Activated naive CD4-positive, alpha-beta T cell treated with anti-CD3 and anti-CD28 coated beads, Interleukin-2, amount 50 U/mL, for 24 hours (primary cell): ENCODE results near the gene ZSCAN1.

Source experiments
- H3K27ac Mint-ChIP-seq: one replicate; pipeline ENCODE4 v1.8.0; 2021; ENCODE audit warnings: mild to moderate bottlenecking, mixed read lengths
- H3K27me3 Mint-ChIP-seq: one replicate; pipeline ENCODE4 v1.8.0; 2021; ENCODE audit warnings: mixed read lengths
- H3K36me3 Mint-ChIP-seq: one replicate; pipeline ENCODE4 v1.8.0; 2021; ENCODE audit warnings: mixed read lengths
- H3K4me1 Mint-ChIP-seq: one replicate; pipeline ENCODE4 v1.8.0; 2021; ENCODE audit warnings: mixed read lengths
- H3K4me3 Mint-ChIP-seq: one replicate; pipeline ENCODE4 v1.8.0; 2021; ENCODE audit warnings: mild to moderate bottlenecking, mixed read lengths
- H3K9me3 Mint-ChIP-seq: one replicate; pipeline ENCODE4 v1.8.0; 2021; ENCODE audit warnings: mixed read lengths

Gene ZSCAN1

GRCh38 chr19:58022283-58022660, 11.6 kb upstream of the ZSCAN1 start:
- no peaks in the 10 kb centered on the region for H3K27me3 Mint-ChIP-seq
- H3K36me3 Mint-ChIP-seq, result peaks cover 10% of the 10 kb centered on the region
- no peak overlapping the region for H3K4me3 Mint-ChIP-seq
- no peak overlapping the region for H3K27ac Mint-ChIP-seq
- H3K9me3 Mint-ChIP-seq, result peaks cover 10% of the 10 kb centered on the region
- H3K4me1 Mint-ChIP-seq, result no peaks in the 10 kb centered on the region

DNA sequence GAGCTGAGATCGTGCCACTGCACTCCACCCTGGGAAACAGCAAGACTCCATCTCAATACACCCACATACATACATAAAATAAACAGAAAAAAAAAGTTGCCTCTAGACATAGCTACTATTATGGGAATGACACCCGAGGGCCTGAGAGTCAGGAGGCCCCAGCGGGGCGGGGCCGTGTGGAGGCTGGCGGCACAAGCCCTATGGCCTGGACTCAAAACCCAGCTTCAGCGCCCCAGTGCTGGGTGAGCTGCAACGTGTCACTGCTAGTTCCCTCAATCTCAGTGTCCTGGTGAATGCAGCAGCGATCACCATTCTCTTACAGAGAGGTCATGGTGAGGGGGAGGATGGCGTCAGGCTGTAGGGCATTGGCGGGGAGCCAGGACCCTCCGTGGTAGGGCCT, 9.2 kb upstream of the ZSCAN1 start:
- Mint-ChIP-seq H3K36me3 (peaks cover 17% of the 10 kb centered on the region), H3K4me1 (no peaks in the 10 kb centered on the region), H3K9me3 (peaks cover 15% of the 10 kb centered on the region)

DNA sequence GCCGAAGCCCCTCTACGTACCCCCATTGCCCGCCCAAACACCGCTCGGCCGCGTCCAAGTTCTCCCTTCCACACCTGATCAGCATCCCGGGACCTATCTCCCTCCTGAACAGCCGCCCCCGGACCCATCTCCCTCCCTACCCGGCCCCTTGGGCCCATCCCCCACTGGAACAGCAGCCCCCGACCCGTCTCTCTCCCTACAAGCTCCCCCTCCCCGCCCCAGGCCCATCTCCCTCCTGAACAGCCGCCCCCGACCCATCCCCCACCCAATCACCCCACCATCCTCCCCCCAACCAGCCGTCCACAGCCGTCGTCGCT, 610 bp downstream of the ZSCAN1 start:
- Mint-ChIP-seq H3K27ac (no peak overlapping the region), H3K36me3 (peaks cover 20% of the 10 kb centered on the region), H3K4me3 (no peak overlapping the region), H3K9me3 (peaks cover 8% of the 10 kb centered on the region), H3K4me1 (no peaks in the 10 kb centered on the region), H3K27me3 (peaks cover 31% of the 10 kb centered on the region)

More for the DNA sequence above, 9.2 kb upstream of the ZSCAN1 start:
- H3K4me3 Mint-ChIP-seq, result no peak overlapping the region
- no peak overlapping the region for H3K27ac Mint-ChIP-seq
- H3K27me3 Mint-ChIP-seq, result peaks cover 3% of the 10 kb centered on the region

DNA sequence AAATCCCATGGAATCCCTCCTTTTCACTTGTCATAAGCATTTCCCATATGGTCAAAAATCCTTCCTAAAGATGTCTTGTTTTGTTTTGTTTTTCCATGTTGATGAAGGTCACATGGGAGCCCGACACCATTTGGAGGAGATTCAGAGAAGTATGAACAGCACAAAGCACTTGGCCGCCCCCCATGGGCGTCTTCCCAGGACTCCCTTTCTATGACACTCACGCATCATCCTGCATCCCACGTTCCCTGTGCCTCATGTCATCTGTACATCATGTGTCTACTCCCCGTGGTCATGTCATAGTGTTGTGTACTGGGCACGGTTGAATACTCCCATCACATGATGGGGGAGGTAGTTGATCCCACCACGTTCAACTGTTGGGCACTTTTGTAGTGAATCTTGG, 2.0 kb downstream of the ZSCAN1 start:
- Mint-ChIP-seq H3K27ac (no peak overlapping the region), H3K4me1 (no peaks in the 10 kb centered on the region), H3K4me3 (no peak overlapping the region), H3K36me3 (peaks cover 20% of the 10 kb centered on the region), H3K9me3 (peaks cover 8% of the 10 kb centered on the region), H3K27me3 (peaks cover 31% of the 10 kb centered on the region)

DNA sequence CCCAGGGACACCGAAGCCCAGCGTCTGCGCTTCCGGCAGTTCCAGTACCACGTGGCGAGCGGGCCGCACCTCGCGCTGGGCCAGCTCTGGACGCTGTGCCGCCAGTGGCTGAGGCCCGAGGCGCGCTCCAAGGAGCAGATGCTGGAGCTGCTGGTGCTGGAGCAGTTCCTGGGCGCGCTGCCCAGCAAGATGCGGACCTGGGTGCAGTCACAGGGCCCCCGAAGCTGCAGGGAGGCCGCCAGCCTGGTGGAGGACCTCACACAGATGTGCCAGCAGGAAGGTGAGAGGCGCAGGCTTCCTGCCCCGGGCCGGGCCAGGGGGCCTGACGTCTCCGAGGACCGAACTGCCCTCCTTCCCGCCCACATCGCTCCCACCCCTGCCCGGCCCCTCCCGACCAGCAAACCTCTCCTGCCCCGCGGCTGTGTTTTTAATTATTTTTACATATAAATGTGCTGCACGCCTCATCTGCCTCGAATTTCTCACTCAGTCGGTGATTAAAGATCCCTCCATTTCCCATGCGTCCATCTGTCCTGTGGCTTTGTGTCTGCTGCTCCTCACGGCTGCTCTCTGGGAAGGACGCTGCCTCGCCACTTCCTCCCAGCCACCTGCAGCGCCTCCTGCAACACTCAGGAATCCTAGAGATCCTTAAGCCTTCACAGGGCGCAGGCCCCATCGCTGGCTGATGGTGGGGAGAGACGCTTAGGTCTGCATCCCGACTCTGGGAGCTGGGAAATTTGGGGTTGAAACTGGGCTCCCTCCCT, 4.3 kb downstream of the ZSCAN1 start:
- H3K27me3 Mint-ChIP-seq, result peaks cover 26% of the 10 kb centered on the region
- peaks cover 22% of the 10 kb centered on the region for H3K36me3 Mint-ChIP-seq
- peaks cover 8% of the 10 kb centered on the region for H3K9me3 Mint-ChIP-seq

GRCh38 chr19:58038688-58039204, 4.9 kb downstream of the ZSCAN1 start:
- H3K4me1 Mint-ChIP-seq, result no peaks in the 10 kb centered on the region
- no peak overlapping the region for H3K4me3 Mint-ChIP-seq
- peaks cover 22% of the 10 kb centered on the region for H3K36me3 Mint-ChIP-seq
- peaks cover 25% of the 10 kb centered on the region for H3K27me3 Mint-ChIP-seq
- H3K27ac Mint-ChIP-seq, result no peak overlapping the region
- peaks cover 8% of the 10 kb centered on the region for H3K9me3 Mint-ChIP-seq

More for the DNA sequence above, 4.3 kb downstream of the ZSCAN1 start:
- H3K27ac Mint-ChIP-seq, result no peak overlapping the region
- H3K4me3 Mint-ChIP-seq, result no peak overlapping the region
- no peaks in the 10 kb centered on the region for H3K4me1 Mint-ChIP-seq

DNA sequence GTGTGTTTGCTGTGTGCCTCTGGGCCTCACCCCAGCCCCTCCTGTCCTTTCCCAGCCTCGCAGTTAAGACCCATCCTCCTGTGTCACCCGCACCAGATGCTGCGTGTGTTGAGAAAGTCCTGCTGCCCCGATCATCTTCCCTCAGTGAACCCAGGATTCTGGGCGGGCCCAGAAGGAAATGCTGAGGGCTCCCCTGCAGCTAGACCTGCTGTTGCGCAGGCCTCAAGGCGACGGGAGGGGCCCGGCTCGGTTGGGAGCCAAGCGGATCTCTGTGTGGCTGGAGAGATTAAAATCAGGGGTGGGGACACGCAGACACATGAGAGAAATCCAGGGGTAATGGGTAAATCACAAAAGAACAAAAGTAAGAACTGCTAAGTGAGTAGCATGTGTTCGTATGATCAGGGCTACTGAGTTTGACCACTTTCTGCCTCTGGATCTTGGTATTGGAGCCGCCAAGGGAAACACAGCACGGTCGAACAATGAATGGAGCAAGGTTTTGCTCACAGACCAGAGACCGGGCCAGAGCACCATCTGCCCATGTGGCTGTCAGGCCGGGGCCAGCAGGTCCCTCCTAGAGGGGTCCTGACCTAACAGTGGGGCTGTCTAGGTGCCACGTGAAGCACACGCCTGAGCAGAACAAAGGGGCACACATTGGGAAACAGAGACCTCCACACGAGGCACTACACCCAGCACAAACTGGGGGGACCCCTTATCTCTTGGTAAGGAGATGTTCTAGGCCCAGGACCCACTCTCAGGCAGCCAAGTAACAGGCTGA, 7.1 kb downstream of the ZSCAN1 start:
- Mint-ChIP-seq H3K9me3 (peaks cover 3% of the 10 kb centered on the region), H3K4me1 (no peaks in the 10 kb centered on the region), H3K27me3 (peaks cover 11% of the 10 kb centered on the region), H3K36me3 (peaks cover 14% of the 10 kb centered on the region), H3K27ac (no peak overlapping the region), H3K4me3 (no peak overlapping the region)

DNA sequence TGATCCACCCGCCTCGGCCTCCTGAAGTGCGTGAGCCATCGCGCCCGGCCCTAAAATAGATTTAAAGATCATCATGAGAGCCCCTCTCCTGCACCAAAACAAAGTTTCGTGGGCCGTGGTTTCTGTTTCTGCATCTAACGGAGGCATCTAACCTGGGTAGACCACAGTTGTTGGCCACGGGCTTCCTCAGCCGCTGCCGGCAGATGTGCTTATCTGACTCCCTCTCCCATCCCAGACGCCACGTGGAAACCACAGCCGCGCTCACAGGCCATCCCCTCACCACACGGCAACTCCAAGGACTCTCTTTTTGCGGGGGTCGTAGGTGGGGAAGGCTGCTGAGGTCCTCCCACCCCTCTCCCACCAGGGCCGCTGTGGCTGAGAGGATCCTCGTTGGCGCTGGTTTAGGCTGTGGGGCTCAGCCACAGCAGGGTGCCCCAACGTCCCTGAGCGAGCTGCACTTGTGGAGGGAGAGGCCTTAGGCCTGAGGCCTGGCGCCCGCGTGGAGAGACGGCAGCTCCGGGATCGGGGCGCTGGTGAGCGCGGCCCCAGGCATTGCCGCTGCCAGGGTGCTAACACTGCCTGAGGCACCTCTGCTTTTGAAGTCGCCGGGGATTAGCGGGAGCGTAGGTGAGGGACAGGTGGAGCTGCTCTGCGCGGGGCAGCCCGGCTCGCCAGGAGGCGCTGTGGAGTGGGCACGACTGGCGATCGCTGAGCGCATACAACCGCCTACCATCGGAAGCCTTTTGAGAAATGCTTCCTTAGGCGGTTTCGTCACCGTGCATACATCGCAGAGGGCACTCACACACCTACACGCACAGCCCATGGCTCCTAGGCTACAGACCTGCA, 8.9 kb downstream of the ZSCAN1 start:
- Mint-ChIP-seq H3K9me3 (peaks cover 8% of the 10 kb centered on the region), H3K4me1 (no peaks in the 10 kb centered on the region), H3K27ac (no peak overlapping the region), H3K4me3 (no peak overlapping the region), H3K36me3 (peaks cover 11% of the 10 kb centered on the region), H3K27me3 (peaks cover 5% of the 10 kb centered on the region)

- Mint-ChIP-seq H3K4me1 (no peaks in the 10 kb centered on the region), H3K9me3 (peaks cover 13% of the 10 kb centered on the region), H3K27me3 (no peaks in the 10 kb centered on the region), H3K36me3 (peaks cover 10% of the 10 kb centered on the region), H3K4me3 (no peak overlapping the region), H3K27ac (no peak overlapping the region)
These were observed 10.6 kb downstream of the ZSCAN1 start for GRCh38 chr19:58044391-58044790.

GRCh38 chr19:58044886-58045285, 11.1 kb downstream of the ZSCAN1 start:
- no peak overlapping the region for H3K27ac Mint-ChIP-seq
- H3K27me3 Mint-ChIP-seq, result no peaks in the 10 kb centered on the region
- H3K36me3 Mint-ChIP-seq, result peaks cover 10% of the 10 kb centered on the region
- H3K4me1 Mint-ChIP-seq, result no peaks in the 10 kb centered on the region
- H3K4me3 Mint-ChIP-seq, result no peak overlapping the region
- H3K9me3 Mint-ChIP-seq, result peaks cover 14% of the 10 kb centered on the region

- peaks cover 10% of the 10 kb centered on the region for H3K36me3 Mint-ChIP-seq
- no peak overlapping the region for H3K27ac Mint-ChIP-seq
- peaks cover 14% of the 10 kb centered on the region for H3K9me3 Mint-ChIP-seq
- no peak overlapping the region for H3K4me3 Mint-ChIP-seq
- H3K4me1 Mint-ChIP-seq, result no peaks in the 10 kb centered on the region
- no peaks in the 10 kb centered on the region for H3K27me3 Mint-ChIP-seq
These were observed 11.7 kb downstream of the ZSCAN1 start for GRCh38 chr19:58045411-58046050.

- no peak overlapping the region for H3K27ac Mint-ChIP-seq
- H3K36me3 Mint-ChIP-seq, result peaks cover 8% of the 10 kb centered on the region
- no peaks in the 10 kb centered on the region for H3K27me3 Mint-ChIP-seq
- no peaks in the 10 kb centered on the region for H3K4me1 Mint-ChIP-seq
- no peak overlapping the region for H3K4me3 Mint-ChIP-seq
- peaks cover 14% of the 10 kb centered on the region for H3K9me3 Mint-ChIP-seq
These were observed 13.0 kb downstream of the ZSCAN1 start for GRCh38 chr19:58046856-58047255.

DNA sequence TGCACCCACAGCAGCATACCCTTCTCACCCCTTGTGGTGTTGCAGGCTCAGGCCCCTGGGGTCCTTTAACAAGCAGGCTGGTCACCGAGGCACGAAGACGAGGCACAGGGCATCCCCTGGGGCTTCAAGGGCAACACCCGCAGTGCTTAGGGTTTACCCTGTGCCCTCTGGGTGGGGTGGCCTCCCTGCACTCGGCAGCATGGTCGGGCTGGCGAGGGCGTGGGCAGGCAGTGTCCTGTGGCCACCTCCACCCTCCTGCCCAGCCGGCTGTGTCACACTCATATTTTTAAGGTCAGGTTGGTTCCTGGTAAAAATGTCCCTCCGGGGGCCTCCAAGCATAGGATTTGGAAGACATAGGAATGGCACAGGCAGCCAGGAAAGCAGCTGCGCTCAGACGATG, 13.8 kb downstream of the ZSCAN1 start:
- Mint-ChIP-seq H3K27ac (no peak overlapping the region), H3K27me3 (no peaks in the 10 kb centered on the region), H3K4me1 (no peaks in the 10 kb centered on the region), H3K36me3 (peaks cover 8% of the 10 kb centered on the region), H3K9me3 (peaks cover 14% of the 10 kb centered on the region), H3K4me3 (no peak overlapping the region)

- H3K4me1 Mint-ChIP-seq, result no peaks in the 10 kb centered on the region
- H3K27ac Mint-ChIP-seq, result no peak overlapping the region
- peaks cover 17% of the 10 kb centered on the region for H3K9me3 Mint-ChIP-seq
- H3K27me3 Mint-ChIP-seq, result peaks cover 9% of the 10 kb centered on the region
- H3K36me3 Mint-ChIP-seq, result peaks cover 18% of the 10 kb centered on the region
- no peak overlapping the region for H3K4me3 Mint-ChIP-seq
These were observed 18.4 kb downstream of the ZSCAN1 start for GRCh38 chr19:58052256-58052655.

DNA sequence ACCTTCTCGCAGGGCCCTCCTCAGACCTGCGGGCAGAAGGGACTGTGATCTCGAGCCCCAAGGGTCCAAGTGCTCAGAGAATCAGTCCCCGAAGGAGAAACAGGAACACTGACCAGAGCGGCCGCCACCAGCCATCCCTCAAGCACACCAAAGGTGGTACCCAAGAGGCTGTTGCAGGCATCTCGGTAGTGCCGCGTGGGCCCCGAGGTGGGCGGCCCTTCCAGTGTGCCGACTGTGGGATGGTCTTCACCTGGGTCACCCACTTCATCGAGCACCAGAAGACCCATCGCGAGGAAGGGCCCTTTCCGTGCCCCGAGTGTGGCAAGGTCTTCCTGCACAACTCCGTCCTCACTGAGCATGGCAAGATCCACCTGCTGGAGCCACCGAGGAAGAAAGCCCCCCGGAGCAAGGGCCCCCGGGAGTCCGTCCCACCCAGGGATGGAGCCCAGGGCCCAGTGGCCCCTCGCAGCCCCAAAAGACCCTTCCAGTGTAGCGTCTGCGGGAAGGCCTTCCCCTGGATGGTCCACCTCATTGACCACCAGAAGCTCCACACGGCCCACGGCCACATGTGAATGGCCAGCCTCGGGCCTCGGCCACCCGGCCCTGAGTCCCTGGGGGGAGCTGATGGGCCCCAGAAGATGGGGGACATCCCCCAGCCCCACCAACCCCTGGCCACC, 19.8 kb downstream of the ZSCAN1 start:
- Mint-ChIP-seq H3K36me3 (peaks cover 24% of the 10 kb centered on the region), H3K9me3 (peaks cover 20% of the 10 kb centered on the region), H3K27me3 (peaks cover 11% of the 10 kb centered on the region), H3K4me1 (peaks cover 2% of the 10 kb centered on the region), H3K4me3 (no peak overlapping the region), H3K27ac (no peak overlapping the region)
